SW480 (cell line): ENCODE measurements around the gene PDE8A.
"Not testable (repeated sequence)": the region's sequence is repeated elsewhere in the genome, so short reads cannot be mapped to it uniquely, and the experiment has no call there.

Experiments
- DNase-seq: peaks from one replicate; pipeline ENCODE4 v3.0.0-alpha.2; 2016; ENCODE audit warnings: low spot score

The PDE8A gene

DNA sequence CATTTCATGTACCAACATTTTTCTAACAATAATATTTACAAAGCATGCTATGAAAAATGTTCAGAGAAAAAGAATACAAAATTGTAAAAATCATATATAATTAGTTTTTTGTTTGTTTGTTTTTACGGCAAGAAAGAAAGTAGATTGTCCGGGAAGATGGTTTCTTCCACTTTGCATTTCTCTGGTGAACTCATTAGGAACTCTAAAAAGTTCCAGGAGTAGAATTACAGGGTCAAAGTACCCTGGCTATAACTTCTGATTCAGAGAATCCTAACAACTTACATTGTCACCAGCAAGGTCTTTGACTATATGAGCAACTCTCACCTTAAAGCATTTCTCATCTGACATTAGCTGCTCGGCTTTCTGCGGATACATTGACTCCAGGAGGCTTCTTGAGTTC is 196.7 kb downstream of the PDE8A start:
- DNase-seq, result no peak

DNA sequence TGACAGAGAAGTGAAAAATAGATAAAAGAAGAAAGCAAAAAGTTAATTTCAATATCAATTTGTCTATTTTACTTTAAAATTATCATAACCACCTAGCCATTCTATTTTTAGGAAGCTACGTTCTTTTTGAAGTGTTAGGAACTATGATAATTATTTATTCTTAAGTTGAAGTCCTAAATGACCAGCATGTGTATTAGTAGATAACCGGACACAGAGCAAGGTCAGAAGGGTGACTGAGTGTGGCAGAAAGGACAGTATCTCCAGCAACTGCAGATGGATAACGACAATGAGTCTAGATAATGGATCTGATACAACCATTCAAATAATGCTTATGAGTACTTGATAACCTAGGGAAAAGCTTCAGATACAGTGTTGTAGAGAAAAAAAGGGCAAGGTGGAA is 198.0 kb downstream of the PDE8A start:
- no peak for DNase-seq

DNA sequence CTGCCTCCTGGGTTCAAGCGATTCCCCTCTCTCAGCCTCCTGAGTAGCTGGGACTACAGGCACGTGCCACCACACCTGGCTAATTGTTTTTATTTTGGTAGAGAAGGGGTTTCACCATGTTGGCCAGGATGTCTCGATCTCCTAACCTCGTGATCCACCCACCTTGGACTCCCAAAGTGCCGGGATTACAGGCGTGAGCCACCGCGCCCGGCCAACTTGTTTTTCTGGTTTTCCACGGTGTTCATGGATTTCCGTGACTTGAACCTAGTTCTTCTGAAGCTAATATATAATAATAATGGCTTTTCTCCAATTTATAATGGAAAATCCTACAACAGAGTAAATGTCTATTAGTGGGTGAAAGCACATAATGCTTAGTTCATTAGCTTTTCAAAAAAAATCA is 203.7 kb downstream of the PDE8A start:
- not testable (repeated sequence) for DNase-seq

DNA sequence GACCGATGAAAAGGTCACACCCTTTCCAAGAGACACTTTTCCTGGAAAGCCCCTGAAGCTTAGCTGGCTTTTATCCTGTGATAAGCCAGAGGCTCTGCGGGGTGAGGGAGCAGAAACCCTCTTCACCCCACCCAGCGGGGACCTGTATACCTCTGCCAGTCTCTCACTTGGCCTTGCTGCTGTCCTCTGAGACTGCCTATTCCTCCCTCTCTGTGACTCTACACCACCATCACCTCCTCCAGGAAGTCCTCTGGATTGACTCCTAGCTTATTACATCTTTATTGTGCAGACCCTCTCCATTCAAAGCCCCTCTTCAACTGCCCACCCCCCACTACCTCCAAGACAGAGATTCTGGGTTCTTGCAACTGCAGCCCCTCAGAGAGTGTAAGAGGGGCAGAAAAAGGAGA is 206.5 kb downstream of the PDE8A start:
- not testable (repeated sequence) for DNase-seq
